Thoracic aorta (tissue), 2 donors: ENCODE results near the gene ZNF697. TPM values are rescaled to one million over a fixed set of nuclear protein-coding genes. Genes with fewer than 3 reads are reported as not detected.

Experiments used
- ATAC-seq: fragments of 150-250 bp; one replicate; pipeline ENCODE4 v1.8.0; 2017; ENCODE audit warnings: low read depth; ENCODE audit not compliant: insufficient number of reproducible peaks, low FRiP score
- DNase-seq: peaks from one replicate; pipeline ENCODE4 v3.0.0-alpha.2; 2020; ENCODE audit warnings: low spot score
- H3K27ac ChIP-seq, 2 donors: fragments of 200-600 bp; sonication (generic); 1 replicate in 1 of 2; 2 replicates in 1 of 2; pipeline ENCODE4 v1.5.1; 2016; ENCODE audit warnings: mild to moderate bottlenecking in 2 of 2, moderate library complexity in 2 of 2
- H3K27me3 ChIP-seq: fragments of 200-600 bp; sonication (generic); replicated peaks from 2 replicates; pipeline ENCODE4 v1.6.0; 2016; ENCODE audit warnings: mild to moderate bottlenecking; ENCODE audit not compliant: insufficient read depth
- H3K36me3 ChIP-seq: fragments of 200-600 bp; sonication (generic); one replicate; pipeline ENCODE4 v1.5.1; 2016
- H3K4me1 ChIP-seq, 2 donors: fragments of 200-600 bp; sonication (generic); 1 replicate in 1 of 2; 2 replicates in 1 of 2; pipeline versions ENCODE4 v1.5.1 to v1.6.0; 2016; ENCODE audit warnings: low read depth in 2 of 2, mild to moderate bottlenecking in 1 of 2; ENCODE audit not compliant: control insufficient read depth in 1 of 2
- H3K4me3 ChIP-seq: fragments of 200-600 bp; sonication (generic); 2 replicates; pipeline ENCODE4 v1.5.1; 2016; ENCODE audit warnings: mild to moderate bottlenecking
- H3K9me3 ChIP-seq: fragments of 200-600 bp; sonication (generic); 2 replicates; pipeline ENCODE4 v1.5.1; 2016
- total RNA-seq, 2 donors: library from RNA; depleted of rRNA; stranded (reverse); fragments of >200 nt; gene quantifications; one replicate each; pipeline versions ENCODE4 v1.1.0 to v1.2.3, GENCODE V29; 2016
- TF ChIP-seq, protein P1 (sequence below): fragments of 200-600 bp; sonication (generic); IDR thresholded peaks from one replicate; pipeline ENCODE4 v1.5.1; 2019; ENCODE audit warnings: antibody characterized with exemption

The ZNF697 gene
- total RNA-seq, 2 donors from 2014 or later, result 0.95 to 4.1 TPM

DNA sequence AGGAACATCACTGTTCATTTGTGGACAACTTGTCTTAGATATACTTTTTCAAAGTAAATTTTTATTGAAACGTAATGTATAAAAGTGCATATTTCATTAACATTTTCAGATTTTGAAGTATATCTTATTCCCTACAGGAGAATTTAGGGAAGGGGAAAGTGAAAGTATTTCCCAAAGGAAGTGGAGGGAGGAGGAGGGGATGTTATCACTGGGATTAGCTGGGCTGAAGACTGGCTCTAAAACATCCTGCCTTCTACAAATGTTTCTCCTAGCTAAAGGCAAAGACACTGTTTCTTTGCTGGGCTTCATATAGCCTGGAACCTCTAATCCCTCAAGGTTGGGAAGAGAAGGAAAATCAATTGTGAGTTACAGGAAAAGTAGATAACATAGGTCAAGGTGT is 7.1 kb upstream of the ZNF697 start:
- Histone ChIP-seq H3K4me3 (no peak overlapping the region), H3K27me3 (no peaks in the 10 kb centered on the region), H3K36me3 (no peaks in the 10 kb centered on the region), H3K27ac (no peak overlapping the region), H3K4me1 (no peaks in the 10 kb centered on the region), H3K9me3 (no peaks in the 10 kb centered on the region)
- DNase-seq (no peak), ATAC-seq (no peak)
- TF ChIP-seq, protein P1, sequence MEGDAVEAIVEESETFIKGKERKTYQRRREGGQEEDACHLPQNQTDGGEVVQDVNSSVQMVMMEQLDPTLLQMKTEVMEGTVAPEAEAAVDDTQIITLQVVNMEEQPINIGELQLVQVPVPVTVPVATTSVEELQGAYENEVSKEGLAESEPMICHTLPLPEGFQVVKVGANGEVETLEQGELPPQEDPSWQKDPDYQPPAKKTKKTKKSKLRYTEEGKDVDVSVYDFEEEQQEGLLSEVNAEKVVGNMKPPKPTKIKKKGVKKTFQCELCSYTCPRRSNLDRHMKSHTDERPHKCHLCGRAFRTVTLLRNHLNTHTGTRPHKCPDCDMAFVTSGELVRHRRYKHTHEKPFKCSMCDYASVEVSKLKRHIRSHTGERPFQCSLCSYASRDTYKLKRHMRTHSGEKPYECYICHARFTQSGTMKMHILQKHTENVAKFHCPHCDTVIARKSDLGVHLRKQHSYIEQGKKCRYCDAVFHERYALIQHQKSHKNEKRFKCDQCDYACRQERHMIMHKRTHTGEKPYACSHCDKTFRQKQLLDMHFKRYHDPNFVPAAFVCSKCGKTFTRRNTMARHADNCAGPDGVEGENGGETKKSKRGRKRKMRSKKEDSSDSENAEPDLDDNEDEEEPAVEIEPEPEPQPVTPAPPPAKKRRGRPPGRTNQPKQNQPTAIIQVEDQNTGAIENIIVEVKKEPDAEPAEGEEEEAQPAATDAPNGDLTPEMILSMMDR, result no peak

DNA sequence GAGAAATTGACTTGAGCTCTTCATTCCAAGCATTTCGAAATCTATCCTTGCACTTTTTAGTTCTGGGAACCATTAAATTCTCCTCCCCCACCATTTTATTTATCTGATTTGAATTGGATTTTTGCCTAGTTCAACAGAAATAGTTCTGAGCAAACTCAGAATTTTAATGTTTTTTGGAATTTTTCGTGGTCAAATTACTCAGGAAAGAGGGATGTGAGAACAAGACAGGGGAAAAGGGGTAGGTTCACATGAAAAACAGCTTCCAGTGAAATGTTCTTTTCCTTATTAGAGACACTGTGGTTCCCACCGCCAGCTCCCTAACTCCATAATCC is 5.7 kb upstream of the ZNF697 start:
- no peaks in the 10 kb centered on the region for H3K9me3 ChIP-seq
- TF ChIP-seq, protein P1, result no peak
- no peaks in the 10 kb centered on the region for H3K27me3 ChIP-seq
- no peak overlapping the region for H3K27ac ChIP-seq
- DNase-seq (no peak), ATAC-seq (no peak)
- H3K4me1 ChIP-seq, result peaks cover 1 to 3% of the 10 kb centered on the region in 2 donors
- H3K4me3 ChIP-seq, result no peak overlapping the region
- H3K36me3 ChIP-seq, result no peaks in the 10 kb centered on the region

DNA sequence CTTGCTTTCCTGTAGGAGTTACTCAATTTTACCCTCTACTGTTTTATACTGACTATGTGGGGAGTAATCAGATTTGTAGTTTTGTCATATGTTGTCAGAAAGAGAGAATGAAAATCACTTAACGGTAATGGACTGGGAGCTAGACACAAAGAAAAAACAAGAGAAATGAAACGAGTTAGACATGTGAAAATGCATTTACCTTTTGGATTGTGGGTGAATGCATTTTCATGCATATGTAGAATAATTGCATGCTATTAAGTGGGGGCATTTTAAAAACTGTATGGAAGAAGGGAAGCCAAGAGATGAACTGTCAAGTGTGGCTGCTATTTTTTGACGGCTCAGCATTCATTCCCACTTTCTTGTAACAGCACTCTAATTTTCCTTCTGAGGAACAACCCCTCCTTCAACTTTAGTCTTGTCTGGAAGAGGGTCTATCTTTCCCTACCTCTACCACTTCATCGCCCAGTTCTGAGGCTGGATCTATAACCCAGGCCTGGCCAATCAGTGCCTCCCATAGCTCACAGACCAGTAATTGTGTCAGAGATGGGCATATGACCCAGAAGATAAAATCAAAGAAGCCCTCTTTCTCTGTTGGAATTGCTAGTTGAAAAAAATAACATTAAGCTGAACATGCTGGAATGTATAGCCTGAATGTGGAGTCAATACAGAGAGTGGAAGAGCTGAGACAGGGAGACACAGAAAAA is 5.2 kb upstream of the ZNF697 start:
- Histone ChIP-seq H3K4me3 (no peak overlapping the region), H3K36me3 (no peaks in the 10 kb centered on the region), H3K9me3 (no peaks in the 10 kb centered on the region), H3K4me1 (peaks cover 3 to 4% of the 10 kb centered on the region in 2 donors), H3K27me3 (no peaks in the 10 kb centered on the region), H3K27ac (no peak overlapping the region)
- ATAC-seq, result no peak
- TF ChIP-seq, protein P1, result no peak
- no peak for DNase-seq

DNA sequence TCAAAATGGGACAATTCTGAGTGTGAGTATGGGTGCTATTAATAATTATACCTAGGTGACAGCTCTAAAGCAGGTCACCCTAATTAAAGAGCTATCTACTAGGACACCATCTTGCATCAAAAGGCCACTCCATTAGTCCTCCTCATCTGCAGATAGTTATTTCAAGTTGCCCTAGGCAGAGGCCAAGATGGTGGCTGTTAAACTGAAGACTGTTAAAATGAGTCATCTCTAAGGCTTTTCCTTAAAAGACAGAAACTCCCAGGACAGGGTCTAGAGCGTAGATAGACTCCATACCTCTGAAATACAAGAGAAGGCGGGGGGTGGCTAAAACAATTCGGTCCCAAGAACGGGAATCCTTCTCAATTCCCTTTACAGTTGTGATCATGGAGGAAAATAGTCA is 4.5 kb upstream of the ZNF697 start:
- Histone ChIP-seq H3K27ac (no peak overlapping the region), H3K9me3 (no peaks in the 10 kb centered on the region), H3K4me1 (peaks cover 3 to 4% of the 10 kb centered on the region in 2 donors), H3K36me3 (no peaks in the 10 kb centered on the region), H3K4me3 (no peak overlapping the region), H3K27me3 (no peaks in the 10 kb centered on the region)
- no peak for ATAC-seq
- TF ChIP-seq, protein P1, result no peak
- no peak for DNase-seq

DNA sequence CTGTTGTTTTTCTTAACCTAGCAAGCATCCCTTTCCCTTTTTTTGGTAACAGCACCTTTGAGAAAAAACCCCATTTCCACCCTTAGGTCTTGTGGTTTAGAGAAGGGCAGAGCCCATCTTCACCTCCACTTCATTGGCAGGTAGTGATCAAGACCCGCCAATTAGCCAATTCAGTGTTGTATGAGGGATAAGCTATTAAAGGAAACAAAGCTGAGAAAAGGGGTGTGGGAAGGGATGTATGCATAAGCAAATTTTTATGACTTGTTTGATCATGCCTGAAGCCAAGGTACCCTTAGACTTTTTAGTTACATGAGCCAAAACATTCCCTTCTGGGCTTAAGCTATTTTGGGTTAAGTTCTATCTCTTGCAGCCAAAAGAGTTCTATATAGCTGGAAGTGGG is 3.6 kb upstream of the ZNF697 start:
- no peaks in the 10 kb centered on the region for H3K36me3 ChIP-seq
- no peaks in the 10 kb centered on the region for H3K9me3 ChIP-seq
- DNase-seq (no peak), ATAC-seq (no peak)
- no peak overlapping the region for H3K4me3 ChIP-seq
- peaks cover 4 to 12% of the 10 kb centered on the region in 2 donors for H3K4me1 ChIP-seq
- TF ChIP-seq, protein P1, result no peak
- no peak overlapping the region for H3K27ac ChIP-seq
- no peaks in the 10 kb centered on the region for H3K27me3 ChIP-seq
